SK-N-MC (cell line): Measurements from ENCODE around the gene NPB.

Source experiments
- EZH2 ChIP-seq: fragments of 200-600 bp; sonication (generic); IDR thresholded peaks from one replicate; pipeline ENCODE4 v1.6.1; 2017; ENCODE audit warnings: antibody characterized with exemption
- FOXP2 ChIP-seq: optimal IDR thresholded peaks from 2 replicates; pipeline ENCODE3; 2011; ENCODE audit warnings: mild to moderate bottlenecking, moderate library complexity; ENCODE audit not compliant: insufficient read depth; ENCODE audit errors: extremely low read length, control extremely low read depth
- POLR2AphosphoS5 ChIP-seq: IDR thresholded peaks from 2 replicates; pipeline ENCODE4 v1.6.1; 2012; ENCODE audit warnings: mild to moderate bottlenecking, low read depth, low read length, borderline replicate concordance

DNA sequence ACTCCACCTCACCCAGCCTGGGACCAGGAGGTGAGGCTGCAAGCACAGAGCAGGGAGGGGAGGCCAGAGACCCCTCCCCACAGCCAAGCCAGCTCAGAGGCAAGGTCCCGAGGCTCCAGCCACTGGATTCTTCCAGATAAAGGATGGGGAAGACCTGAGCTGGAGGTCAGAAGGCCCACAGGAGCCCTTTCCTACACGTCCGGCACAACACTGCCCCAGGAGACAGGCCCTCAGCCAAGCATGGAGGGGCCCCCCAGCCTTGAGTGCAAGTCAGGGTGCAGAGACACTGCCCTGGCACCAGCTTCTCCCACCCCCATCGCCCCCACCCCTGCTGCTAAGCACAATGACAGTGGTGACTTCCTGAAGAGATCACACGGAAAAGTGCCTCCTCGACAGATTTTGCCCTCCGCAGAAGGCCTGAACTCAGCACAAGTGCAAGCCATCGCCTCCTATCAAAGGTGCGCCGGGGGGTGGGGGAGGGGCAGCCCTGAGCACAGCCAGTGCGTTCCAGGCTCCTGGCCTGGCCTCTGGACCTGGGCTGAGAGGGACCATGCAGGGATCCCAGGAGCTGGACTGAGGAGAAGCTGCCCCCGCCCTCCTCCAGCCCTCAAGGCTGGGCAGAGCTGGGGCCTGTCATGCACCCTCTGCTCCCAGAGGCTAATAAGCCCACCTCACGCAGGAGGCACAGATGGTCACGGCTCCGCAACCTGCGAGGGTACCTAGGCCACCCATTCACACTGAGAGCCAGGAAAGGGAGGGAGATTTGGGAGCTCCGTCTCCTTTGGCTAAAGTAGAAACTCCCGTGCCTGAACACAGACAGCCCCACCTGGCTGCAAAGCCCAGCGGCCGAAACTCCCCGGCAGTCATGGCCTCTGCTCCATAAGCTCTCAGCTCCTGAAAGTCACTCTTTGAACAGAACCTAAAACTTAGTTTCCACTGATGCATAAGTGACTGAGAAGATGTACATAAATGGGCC, 22.8 kb downstream of the NPB start:
- TF ChIP-seq POLR2AphosphoS5 (no peak; the same call in 1 of the 2 replicates), EZH2 (no peak), FOXP2 (no peak)
